Measurements from ENCODE around the gene CRACR2B.
A peak's percentile ranks its signal among the peaks of the same experiment; 100 is the strongest.

CRACR2B gene

GRCh38 chr11:794766-795633, 32.7 kb upstream of the CRACR2B start:
- DNase-seq, result no peak

DNA sequence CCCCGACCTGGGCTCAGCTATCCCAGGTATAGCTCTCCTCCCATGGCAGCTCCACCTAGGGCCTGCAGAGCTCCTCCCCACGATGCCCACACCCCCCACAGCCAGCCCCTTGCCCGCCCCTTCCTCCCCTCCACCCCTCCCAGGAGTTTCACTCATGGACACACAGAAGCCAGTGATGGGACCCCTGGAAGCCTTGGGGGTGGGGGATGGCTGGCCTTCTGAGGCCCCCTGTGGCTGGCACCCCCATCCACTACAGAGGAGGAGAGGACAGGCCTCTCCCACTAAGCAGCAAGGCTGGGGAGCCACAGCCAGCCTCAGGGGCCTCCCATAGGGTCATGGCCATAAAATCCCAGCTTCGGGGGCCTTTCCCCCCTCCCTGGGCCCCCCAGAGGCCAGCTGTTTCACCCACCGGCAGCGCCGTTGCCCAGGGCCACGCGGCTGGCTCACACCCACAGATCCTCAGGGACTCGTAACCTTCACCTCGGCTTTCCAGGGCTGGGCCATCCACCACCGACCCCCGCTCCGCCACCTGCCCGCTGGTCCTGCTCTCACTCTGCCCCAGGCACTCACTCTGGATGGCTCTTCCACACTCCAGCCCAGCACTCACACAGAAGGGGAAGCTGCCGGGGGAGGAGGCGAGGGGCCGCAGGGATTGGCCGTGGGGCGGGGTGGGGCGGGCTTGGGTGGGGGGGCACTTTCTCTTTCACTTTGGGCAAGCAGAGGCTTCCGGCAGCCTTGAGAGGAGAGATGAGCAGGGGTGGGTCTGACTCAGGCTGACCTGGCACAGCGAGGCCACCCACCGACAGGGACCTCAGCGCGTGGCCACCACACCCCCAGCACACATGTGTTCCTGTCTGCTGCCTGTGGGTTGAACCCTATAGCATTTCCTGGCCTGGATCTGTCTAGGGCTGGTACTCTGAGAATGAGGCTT, 31.8 kb upstream of the CRACR2B start:
- DNase-seq, result no peak

DNA sequence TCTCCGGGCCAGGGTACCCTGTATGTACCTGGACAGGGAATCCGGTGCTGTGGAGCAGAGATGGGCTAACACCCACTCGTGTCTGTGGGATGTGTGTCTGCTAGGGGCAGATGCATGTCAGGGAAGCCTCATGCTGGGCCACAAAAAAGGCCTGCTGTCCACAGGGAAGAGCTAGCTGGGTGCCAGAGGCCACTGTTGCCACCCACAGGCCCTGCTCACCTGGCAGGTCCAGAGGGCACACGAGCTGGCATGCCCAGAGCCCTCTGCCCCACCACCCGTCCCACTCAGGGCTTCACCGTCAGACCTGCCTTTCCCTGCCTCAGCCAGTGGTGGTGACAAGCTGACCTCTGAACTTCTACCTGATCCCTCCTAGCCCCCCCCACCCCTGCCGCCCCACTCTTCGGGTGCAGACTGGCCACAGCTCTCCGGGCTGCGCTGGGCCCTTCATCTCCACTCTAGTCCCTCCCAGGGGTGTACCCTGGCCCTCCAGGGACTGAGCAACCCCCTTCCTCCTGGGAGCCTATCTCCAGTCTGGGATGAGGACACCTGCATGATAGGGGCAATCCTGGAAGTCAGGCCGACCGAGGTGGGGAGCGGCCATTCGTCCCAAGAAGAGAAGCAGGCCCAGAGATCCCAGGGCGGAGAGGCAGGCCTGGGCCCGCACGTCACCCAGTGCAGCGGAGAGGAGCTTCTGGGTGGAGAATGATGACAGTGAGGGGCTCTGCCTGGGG, 31.0 kb upstream of the CRACR2B start:
- DNase-seq, result no peak

GRCh38 chr11:797296-798092, 30.2 kb upstream of the CRACR2B start:
- DNase-seq, result peak; percentile 86

DNA sequence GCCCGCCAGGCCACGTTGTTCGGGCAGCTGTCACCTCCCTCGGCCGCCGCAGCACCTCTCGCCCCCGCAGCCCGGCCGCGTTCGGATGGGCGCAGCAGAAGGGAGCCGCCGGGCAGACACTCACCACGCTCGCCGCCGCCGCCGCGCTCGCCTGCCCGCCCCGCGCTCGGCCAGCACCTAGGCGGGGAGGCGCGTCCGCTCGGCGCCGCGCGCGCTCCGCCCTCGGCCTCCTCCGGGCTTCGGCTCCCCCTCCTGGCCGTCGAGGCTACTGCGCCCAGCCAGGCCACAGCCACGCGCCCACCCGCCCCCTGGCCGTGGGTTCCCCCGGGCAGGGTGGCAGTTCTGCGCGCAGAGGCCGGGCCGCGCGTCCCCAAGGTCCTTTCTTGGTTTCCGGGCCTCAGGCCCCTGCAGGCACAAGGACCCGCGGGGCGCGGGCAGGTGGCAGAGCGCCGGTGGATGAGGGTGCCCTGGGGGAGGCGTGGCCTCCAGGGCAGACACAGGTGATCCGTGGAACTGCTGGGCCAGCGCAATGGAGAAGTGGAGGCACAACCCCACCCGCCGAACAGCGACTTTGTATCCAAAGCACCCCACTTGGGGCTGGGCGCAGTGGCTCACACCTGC, 29.5 kb upstream of the CRACR2B start, which contains the start of gene SLC25A22:
TSS of gene SLC25A22 (minus strand) at position 189 of the 621 bp plus-strand sequence. CDS start 3,275 bp downstream, outside the sequence.
- DNase-seq, result peak; percentile 16

- DNase-seq, result no peak
Observed at GRCh38 chr11:799641-800316, 27.9 kb upstream of the CRACR2B start.

GRCh38 chr11:800473-800872, 27.2 kb upstream of the CRACR2B start:
- DNase-seq, result no peak

DNA sequence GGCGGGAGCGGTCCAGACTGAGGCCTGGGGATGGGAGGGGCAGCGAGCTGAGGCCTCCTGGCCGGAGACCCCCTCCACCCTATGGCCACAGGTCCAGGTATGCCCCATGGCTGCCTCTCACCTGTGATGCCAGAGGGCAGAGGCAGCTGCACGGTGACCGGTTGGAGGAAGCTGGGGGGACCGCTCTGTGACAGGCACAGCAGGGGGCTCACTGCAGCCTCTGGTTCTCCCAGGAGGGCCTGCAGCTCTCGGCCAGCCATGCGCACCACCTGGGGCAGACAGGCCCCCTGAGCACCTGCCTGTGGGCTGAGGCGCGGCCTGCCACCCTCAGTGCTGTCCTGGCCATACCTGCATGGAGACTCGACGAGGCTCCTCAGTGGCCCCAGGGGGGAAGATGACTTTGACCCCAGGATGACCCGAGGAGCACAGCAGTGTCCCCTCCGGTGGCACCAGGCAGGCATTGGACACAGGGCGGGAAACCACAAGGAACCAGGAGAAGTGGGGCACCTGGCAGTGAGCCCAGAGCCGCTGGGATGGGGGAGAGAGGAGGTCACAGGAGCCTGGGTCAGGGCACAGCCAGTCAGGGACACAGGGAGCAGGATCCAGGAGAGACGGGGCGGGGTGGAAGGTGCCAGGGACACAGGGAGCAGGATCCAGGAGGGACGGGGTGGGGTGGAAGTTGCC, 26.5 kb upstream of the CRACR2B start:
- DNase-seq, result no peak

DNA sequence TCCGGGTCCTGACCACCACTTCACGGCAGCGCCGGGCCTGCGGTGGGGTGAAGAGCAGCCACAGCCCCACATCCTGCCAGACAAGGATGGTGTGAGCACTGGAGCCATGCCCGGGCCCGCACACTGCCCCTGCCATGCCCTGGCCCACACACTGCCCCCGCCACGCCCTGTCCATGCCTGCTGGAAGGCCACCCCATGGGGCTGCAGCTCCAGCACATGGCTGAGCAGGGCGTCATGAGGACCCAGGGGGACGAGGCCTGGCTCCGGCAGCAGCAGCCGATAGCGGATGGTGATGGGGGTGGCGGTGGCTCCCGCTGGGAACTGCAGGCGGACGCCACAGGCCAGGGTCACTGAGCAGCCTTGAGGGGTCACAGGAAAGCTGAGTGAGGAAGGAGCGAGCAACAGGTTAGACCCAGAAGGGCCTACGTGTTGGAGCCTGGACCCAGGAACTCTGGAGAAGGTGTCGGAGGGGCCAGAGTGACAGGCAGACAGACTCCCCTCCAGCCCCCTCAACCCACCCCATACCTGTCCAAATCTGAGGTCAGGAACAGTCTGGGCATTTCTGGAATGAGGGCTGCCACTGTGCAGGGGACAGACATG, 25.6 kb upstream of the CRACR2B start:
- DNase-seq, result no peak

GRCh38 chr11:802693-803466, 24.8 kb upstream of the CRACR2B start:
- DNase-seq, result no peak

- DNase-seq, result no peak
Observed at GRCh38 chr11:803467-803742, 24.3 kb upstream of the CRACR2B start.

DNA sequence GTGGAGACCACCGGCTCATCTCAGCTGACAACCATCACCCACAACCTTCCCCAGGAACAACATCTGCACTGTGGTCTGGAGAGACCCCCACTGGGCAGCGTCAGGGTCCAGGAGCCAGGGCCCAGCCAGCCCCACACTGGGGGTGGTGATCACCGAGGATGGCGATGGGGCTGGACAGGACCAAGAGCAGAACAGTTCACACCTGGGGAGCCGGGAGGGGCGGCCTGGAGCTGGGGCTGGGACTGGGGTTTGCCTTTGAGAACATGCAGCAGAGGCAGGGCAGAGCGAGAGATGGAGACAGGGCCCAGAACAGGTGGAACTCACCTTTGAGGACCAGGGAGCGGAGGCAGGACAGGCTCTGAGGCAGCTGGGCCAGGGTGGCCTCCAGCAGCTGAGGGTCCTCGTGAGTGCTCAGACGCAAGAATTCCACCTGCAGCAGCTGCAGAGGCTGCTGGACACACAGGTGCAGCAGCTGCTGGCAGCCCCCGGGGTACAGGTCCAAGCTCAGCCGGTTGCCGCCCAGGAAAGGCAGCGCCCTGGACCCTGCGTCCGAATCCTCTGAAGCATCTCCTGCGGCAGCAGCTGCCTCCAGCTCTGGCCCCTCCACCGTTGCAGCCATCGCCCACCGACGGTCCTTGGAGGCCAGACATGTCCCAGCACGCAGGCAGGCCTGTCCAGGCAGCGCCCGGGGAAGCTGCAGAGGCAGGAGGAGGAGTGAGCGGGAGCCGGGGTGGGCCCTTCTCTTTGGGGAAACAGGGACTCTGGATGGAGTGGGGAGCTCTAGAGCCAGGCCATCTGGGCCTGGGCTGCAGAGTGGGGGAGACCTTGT, 23.7 kb upstream of the CRACR2B start:
- peak; percentile 32 for DNase-seq

- no peak for DNase-seq
Observed at GRCh38 chr11:804599-804964, 23.1 kb upstream of the CRACR2B start.

DNA sequence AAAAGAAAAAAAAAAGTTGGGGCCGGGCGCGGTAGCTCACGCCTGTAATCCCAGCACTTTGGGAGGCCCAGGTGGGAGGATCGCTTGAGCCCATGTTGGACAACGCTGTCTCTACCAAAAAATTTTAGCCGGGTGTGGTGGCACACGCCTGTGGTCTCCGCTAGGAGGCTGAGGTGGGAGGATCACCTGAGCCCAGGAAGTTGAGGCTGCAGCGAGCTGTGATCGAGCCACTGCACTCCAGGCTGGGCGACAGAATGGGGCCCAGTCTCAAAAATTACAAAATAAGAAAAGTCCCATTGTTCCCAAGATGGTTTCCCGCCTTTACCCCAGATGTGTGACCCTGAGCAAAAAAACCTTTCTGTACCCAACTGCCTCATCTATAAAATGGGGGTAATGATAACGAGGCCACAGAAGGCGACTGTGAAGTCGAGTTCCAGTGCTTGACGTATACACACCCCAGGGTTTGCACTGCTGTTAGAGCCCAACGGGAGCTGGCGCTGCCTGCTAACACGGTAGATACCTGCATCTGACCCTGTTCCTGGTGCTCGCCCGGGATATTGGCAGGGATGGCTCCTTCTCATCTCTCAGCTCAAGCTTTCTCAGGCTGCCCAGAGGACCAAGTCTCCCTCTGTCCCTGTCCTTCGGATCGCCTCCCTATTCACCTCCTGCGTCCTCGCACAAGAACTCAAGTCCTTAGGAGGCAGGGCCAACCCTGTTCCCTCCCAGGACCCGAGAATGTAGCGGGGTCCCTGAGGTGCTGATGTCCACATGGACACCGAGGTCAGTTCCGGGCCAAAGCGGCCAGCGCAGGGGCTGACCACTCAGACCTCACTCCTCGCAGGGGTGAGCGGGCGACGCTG, 19.1 kb upstream of the CRACR2B start:
- no peak for DNase-seq

DNA sequence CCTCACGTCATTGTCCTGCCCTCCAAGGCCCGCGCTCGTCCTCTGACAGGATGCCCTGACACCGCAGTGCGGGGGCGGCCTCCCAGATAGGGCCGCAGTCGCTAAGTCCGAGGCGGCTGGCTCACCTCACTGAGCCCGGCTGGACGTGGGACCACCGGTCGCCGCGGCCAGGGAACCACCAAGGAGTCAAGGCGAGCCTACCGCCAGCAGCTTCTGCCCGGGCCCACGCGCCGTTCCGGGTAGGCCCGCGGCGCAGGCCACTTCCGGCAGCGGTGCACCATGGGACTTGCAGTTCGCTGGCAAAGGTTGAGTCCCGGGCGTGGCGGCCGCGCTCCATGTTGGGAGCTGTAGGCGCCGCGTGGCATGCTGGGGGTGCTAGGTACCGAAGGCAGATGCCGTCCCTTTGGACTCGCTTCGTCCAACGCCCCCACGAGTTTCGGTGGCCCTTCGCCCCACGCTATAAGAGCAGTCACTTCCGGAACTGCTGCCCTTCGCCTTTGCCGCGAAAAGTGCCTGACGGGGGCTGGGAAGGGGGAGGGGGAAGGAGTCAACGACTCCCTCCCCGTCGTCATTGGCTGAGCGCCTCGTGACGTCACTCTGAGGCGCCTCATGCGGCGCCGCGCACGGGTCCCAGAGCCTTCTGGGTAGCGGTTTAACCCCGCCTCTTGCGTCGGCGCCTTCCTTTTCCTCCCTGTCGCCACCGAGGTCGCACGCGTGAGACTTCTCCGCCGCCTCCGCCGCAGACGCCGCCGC, 18.3 kb upstream of the CRACR2B start, which contains the start of gene RPLP2:
TSS of gene RPLP2 (plus strand) at position 681 of the 753 bp plus-strand sequence. CDS start 268 bp downstream, outside the sequence.
- DNase-seq, result peak; percentile 87

DNA sequence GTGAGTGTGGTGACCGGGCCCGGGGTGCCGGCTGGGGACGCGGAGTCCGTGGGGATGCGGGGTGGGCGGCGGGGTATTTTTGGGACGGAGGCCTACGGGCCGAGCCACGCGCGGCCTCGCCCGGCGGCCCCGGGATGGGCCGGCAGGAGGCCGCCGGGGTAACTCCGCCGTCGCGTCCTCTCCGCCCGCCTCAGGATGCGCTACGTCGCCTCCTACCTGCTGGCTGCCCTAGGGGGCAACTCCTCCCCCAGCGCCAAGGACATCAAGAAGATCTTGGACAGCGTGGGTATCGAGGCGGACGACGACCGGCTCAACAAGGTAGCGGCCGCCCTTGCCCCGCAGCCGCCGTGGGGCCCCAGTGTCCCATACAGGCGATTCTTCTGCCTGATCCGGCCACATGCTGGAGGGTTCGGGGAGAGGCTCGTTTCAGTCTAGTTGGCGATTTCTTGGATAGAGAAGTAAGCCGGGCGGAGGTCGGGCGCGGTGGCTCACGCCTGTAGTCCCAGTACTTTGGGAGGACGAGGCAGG, 17.6 kb upstream of the CRACR2B start:
- no peak for DNase-seq

All from NCI-H1694 treated with DMSO at 0.1 percent for 48 hours (cell line).